NCI-H1694 treated with DMSO at 0.1 percent for 48 hours (cell line): ENCODE measurements around the gene PCF11.
"Not testable (repeated sequence)": the region's sequence is repeated elsewhere in the genome, so short reads cannot be mapped to it uniquely, and the experiment has no call there.

ENCODE experiments used
- DNase-seq: peaks from one replicate; lab custom pipeline; 2025; lab: John Stamatoyannopoulos, UW

The PCF11 gene

DNA sequence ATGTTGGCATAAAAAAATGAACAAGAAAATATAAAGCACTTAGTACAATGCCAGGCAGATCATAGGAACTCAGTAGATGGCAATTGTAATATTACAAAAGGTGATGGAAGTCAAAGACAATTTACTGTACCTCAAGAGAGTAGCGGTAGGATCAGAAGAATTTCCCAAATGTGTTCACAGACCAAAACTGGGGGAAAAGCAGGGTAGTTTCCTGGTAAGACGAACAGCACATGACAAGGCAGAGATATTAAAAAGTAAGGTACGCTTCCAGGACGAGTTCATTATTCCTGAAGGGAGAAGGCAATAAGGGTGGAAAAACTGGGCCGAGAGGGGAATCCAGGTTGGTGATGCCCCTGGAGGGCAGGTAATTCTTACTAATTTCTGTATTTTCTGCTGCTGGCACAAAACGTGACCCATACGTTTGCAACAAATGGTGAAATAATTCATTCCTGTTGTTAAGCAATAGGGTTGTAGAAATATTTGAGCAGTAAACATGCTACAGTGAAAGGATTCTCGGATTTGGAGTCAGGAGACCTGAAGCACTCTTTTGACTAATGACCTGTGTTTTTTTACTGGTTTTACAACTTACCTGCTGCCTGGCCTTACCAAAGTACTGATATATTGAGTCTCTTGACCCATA lies 35.8 kb downstream of the PCF11 start:
- no peak for DNase-seq

GRCh38 chr11:83193315-83194280 lies 36.7 kb downstream of the PCF11 start, which contains the start of gene ANKRD42:
Gene ANKRD42, plus strand, starts transcription at chr11:83193712. Its CDS starts 959 bp downstream, at chr11:83194671.
- peak; percentile 81 for DNase-seq

- DNase-seq = no peak
Measured at GRCh38 chr11:83194281-83195142, 37.6 kb downstream of the PCF11 start.

GRCh38 chr11:83195143-83195466 lies 38.2 kb downstream of the PCF11 start:
- no peak for DNase-seq

- DNase-seq = no peak
Measured at GRCh38 chr11:83195649-83196048, 38.7 kb downstream of the PCF11 start.

GRCh38 chr11:83200035-83200434 lies 43.1 kb downstream of the PCF11 start:
- no peak for DNase-seq

DNA sequence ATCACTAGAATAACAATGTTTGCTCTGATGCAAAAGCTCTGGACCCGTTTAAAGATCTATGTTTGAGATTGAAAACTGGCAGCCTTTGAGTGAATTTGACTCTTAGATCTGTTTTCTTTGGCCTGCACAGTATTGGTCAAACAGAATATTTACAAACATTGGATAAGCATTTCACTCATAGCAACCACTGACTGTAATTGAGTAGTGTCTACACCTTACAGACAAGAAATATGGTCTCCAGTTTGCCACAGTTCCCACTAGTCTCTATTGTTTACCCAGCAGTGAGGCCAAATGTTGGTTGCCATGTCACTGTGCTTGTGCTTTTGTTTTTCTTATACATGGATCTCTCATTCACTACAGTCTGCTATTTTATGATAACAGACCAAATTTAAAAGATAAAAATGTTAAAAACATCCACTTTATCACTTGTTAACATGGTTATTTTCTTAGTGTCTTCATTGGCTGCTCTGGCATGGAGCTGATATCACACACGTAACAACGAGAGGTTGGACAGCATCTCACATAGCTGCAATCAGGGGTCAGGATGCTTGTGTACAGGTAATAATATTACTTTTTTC lies 48.8 kb downstream of the PCF11 start:
- DNase-seq = no peak

- DNase-seq = no peak
Measured at GRCh38 chr11:83206221-83206620, 49.3 kb downstream of the PCF11 start.

GRCh38 chr11:83206771-83207382 lies 49.9 kb downstream of the PCF11 start:
- DNase-seq = not testable (repeated sequence)

DNA sequence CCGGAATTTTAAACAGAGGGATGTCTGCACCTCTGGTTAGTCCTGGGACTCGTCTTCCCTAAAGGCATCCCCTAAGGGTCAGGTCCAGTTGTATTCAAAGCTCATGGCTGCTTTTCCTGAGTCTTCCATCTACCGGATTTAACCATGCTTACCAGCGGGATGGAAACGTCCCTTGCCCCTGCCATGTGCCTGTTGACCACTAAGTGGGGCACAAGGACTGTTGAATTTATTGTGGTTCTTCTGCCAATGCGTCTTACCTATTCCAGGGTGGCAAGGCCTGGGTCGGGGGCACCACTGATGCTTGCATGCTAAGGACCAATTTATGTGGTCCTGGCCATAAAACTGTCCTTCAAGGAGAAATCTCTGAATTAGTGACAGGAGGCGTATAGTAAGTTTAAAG lies 62.2 kb downstream of the PCF11 start:
- DNase-seq = no peak

GRCh38 chr11:83220260-83220659 lies 63.3 kb downstream of the PCF11 start:
- no peak for DNase-seq

DNA sequence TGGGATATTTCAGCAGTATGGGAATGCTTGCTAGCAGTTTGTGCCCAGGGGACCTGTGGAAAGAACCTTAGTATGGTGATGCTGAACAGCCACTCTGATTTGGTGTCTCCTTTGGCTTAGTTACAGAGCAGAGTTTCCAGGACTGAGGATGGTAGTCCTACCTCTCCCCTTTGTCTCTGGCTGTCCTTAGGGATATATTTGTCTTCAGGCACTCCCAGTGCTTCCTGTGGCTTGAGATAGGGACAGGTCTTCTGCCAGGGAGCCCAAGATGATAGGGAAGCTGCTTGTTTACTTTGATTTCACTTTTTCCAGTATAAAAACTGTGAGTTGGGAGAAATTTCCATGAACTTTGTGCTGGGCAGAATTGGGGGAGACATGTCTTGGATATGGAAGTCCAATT lies 64.8 kb downstream of the PCF11 start:
- DNase-seq = no peak

DNA sequence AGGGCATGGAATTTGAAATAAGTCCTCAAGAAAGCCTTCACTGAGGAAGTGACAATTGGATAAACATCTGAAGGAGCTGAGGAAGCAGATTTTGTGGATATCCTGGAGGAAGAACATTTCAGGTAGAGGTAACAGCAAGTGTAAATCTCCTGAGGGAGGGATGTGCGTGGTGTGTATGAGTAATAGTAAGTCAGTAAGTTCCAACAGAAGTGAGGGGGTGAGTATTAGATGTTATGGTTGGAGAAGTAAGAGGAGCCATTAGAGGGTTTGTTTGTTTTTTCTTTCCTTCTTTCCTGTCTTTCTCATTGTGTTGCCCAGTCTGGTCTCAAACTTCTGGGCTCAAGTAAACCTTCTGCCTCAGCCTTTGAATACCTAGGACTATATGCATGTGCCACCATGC lies 65.6 kb downstream of the PCF11 start:
- no peak for DNase-seq

- no peak for DNase-seq
Measured at GRCh38 chr11:83223457-83223856, 66.5 kb downstream of the PCF11 start.

DNA sequence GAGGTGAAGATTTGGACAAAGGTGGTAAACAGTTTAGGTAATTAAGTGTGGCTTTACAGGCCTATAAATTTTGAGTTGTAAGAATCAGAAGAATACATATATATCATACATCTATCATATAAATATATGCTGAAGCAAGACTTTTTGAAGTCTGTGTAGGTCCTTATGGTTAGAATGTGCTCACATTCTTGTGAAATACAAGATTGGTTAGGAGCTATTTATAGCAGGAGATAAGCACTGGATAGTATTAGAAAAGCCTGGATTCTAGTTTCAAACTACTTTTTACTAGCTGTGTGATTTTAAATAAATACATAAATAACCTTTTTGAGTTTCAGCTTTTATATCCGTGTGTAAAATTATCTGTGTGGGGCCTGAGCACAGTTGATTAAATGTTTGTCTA lies 78.9 kb downstream of the PCF11 start:
- DNase-seq = no peak
